H1 (cell line): ENCODE data around the gene HS6ST2. TPM values are rescaled to one million over a fixed set of nuclear protein-coding genes. Genes with fewer than 3 reads are reported as not detected.
A peak's percentile ranks its signal among the peaks of the same experiment; 100 is the strongest.

Source experiments
- polyA plus RNA-seq, 7 experiments: library from polyadenylated mRNA; depleted of rRNA in 3 of 7; stranded (reverse) in 5 of 7; unstranded in 2 of 7; fragments of >200 nt in 5 of 7; fragments of 200-250 nt in 2 of 7; gene quantifications; 1 replicate in 5 of 7; 2 replicates in 1 of 7; 4 replicates in 1 of 7; pipeline versions ENCODE4 v1.2.1 to v1.2.3, GENCODE V29; 2011 to 2013; ENCODE audit warnings: missing spikeins in 2 of 7, mixed read lengths in 2 of 7
- total RNA-seq: library from RNA; stranded (reverse); fragmentation: NEBNext Ultra II Directional; extraction: Animal tissue kit (Norgen Biotek cat#: 25700); gene quantifications from 2 replicates; pipeline ENCODE4 v1.2.1, GENCODE V29; 2021
- TF ChIP-seq, protein P1 (sequence below): fragments of 300-600 bp; sonication (generic); IDR thresholded peaks from 2 replicates; pipeline ENCODE4 v1.7.1; 2012; ENCODE audit warnings: low read length, moderate library complexity, mild to moderate bottlenecking, inconsistent platforms; ENCODE audit not compliant: insufficient replicate concordance
- TF ChIP-seq, protein P2 (sequence below), 3 experiments: IDR thresholded peaks; 1 replicate in 2 of 3; 2 replicates in 1 of 3; pipeline versions ENCODE4 v1.5.1 to v1.6.1; 2011; ENCODE audit warnings: low read length in 3 of 3, mild to moderate bottlenecking in 3 of 3, inconsistent platforms in 2 of 3, low read depth in 1 of 3, moderate library complexity in 1 of 3; ENCODE audit not compliant: insufficient read depth in 1 of 3; ENCODE audit errors: control extremely low read depth in 1 of 3

HS6ST2 gene
- total and polyA plus RNA-seq, 2 of the 8 experiments (the other 6 are each of a cell fraction or from before 2014, with no cell fraction given), result 3.9 TPM

DNA sequence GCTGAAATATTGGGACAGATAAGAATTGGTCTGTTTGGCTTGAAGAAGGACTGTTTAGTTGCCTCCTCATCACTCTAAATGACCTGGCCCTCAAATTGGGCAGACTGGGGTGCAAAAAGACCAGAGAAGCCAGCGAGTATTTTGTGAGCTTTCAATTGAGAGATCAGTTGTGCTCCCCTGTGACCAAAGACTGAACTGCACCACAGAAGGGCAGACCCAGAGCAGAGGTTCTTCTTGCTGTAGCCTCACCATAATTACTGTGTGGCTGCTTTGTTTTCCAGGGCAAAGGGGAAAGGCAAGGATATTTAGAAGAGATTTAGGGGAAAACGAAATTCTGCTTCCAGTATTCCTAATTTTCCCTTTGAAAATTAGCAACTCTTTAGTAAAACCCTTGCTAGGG lies 365.5 kb downstream of the HS6ST2 start (continued):
- TF ChIP-seq, protein P1, sequence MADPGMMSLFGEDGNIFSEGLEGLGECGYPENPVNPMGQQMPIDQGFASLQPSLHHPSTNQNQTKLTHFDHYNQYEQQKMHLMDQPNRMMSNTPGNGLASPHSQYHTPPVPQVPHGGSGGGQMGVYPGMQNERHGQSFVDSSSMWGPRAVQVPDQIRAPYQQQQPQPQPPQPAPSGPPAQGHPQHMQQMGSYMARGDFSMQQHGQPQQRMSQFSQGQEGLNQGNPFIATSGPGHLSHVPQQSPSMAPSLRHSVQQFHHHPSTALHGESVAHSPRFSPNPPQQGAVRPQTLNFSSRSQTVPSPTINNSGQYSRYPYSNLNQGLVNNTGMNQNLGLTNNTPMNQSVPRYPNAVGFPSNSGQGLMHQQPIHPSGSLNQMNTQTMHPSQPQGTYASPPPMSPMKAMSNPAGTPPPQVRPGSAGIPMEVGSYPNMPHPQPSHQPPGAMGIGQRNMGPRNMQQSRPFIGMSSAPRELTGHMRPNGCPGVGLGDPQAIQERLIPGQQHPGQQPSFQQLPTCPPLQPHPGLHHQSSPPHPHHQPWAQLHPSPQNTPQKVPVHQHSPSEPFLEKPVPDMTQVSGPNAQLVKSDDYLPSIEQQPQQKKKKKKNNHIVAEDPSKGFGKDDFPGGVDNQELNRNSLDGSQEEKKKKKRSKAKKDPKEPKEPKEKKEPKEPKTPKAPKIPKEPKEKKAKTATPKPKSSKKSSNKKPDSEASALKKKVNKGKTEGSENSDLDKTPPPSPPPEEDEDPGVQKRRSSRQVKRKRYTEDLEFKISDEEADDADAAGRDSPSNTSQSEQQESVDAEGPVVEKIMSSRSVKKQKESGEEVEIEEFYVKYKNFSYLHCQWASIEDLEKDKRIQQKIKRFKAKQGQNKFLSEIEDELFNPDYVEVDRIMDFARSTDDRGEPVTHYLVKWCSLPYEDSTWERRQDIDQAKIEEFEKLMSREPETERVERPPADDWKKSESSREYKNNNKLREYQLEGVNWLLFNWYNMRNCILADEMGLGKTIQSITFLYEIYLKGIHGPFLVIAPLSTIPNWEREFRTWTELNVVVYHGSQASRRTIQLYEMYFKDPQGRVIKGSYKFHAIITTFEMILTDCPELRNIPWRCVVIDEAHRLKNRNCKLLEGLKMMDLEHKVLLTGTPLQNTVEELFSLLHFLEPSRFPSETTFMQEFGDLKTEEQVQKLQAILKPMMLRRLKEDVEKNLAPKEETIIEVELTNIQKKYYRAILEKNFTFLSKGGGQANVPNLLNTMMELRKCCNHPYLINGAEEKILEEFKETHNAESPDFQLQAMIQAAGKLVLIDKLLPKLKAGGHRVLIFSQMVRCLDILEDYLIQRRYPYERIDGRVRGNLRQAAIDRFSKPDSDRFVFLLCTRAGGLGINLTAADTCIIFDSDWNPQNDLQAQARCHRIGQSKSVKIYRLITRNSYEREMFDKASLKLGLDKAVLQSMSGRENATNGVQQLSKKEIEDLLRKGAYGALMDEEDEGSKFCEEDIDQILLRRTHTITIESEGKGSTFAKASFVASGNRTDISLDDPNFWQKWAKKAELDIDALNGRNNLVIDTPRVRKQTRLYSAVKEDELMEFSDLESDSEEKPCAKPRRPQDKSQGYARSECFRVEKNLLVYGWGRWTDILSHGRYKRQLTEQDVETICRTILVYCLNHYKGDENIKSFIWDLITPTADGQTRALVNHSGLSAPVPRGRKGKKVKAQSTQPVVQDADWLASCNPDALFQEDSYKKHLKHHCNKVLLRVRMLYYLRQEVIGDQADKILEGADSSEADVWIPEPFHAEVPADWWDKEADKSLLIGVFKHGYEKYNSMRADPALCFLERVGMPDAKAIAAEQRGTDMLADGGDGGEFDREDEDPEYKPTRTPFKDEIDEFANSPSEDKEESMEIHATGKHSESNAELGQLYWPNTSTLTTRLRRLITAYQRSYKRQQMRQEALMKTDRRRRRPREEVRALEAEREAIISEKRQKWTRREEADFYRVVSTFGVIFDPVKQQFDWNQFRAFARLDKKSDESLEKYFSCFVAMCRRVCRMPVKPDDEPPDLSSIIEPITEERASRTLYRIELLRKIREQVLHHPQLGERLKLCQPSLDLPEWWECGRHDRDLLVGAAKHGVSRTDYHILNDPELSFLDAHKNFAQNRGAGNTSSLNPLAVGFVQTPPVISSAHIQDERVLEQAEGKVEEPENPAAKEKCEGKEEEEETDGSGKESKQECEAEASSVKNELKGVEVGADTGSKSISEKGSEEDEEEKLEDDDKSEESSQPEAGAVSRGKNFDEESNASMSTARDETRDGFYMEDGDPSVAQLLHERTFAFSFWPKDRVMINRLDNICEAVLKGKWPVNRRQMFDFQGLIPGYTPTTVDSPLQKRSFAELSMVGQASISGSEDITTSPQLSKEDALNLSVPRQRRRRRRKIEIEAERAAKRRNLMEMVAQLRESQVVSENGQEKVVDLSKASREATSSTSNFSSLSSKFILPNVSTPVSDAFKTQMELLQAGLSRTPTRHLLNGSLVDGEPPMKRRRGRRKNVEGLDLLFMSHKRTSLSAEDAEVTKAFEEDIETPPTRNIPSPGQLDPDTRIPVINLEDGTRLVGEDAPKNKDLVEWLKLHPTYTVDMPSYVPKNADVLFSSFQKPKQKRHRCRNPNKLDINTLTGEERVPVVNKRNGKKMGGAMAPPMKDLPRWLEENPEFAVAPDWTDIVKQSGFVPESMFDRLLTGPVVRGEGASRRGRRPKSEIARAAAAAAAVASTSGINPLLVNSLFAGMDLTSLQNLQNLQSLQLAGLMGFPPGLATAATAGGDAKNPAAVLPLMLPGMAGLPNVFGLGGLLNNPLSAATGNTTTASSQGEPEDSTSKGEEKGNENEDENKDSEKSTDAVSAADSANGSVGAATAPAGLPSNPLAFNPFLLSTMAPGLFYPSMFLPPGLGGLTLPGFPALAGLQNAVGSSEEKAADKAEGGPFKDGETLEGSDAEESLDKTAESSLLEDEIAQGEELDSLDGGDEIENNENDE, result no peak
- TF ChIP-seq, protein P2, sequence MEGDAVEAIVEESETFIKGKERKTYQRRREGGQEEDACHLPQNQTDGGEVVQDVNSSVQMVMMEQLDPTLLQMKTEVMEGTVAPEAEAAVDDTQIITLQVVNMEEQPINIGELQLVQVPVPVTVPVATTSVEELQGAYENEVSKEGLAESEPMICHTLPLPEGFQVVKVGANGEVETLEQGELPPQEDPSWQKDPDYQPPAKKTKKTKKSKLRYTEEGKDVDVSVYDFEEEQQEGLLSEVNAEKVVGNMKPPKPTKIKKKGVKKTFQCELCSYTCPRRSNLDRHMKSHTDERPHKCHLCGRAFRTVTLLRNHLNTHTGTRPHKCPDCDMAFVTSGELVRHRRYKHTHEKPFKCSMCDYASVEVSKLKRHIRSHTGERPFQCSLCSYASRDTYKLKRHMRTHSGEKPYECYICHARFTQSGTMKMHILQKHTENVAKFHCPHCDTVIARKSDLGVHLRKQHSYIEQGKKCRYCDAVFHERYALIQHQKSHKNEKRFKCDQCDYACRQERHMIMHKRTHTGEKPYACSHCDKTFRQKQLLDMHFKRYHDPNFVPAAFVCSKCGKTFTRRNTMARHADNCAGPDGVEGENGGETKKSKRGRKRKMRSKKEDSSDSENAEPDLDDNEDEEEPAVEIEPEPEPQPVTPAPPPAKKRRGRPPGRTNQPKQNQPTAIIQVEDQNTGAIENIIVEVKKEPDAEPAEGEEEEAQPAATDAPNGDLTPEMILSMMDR (IDR thresholded peaks at IDR 0.05; ENCODE audit: control extremely low read depth in 1 of 3, insufficient read depth in 1 of 3, low read depth in 1 of 3, low read length in 3 of 3), result peak; percentile 17 to 62 (median 50)
